Keratinocyte (primary cell): ENCODE data around the gene CHCHD10. TPM values are rescaled to one million over a fixed set of nuclear protein-coding genes. Genes with fewer than 3 reads are reported as not detected.

ENCODE experiments used
- DNase-seq: peaks from one replicate; pipeline ENCODE4 v3.0.0-alpha.2; 2011; ENCODE audit warnings: low read depth, missing footprints, low spot score
- FAIRE-seq: peaks from 2 replicates; lab custom pipeline; 2011; peaks lifted over from hg19 to GRCh38; lab: Jason Lieb, UNC
- H2AFZ ChIP-seq: 2 replicates; pipeline ENCODE4 v1.6.0; 2012; ENCODE audit warnings: low read length, control low read depth, inconsistent platforms; ENCODE audit not compliant: control insufficient read depth
- H3K27ac ChIP-seq: 2 replicates; pipeline ENCODE4 v1.5.1; 2011; ENCODE audit warnings: low read length; ENCODE audit not compliant: control insufficient read depth, insufficient read depth
- H3K27me3 ChIP-seq: 3 replicates; pipeline ENCODE4 v1.6.0; 2011; ENCODE audit warnings: low read length; ENCODE audit not compliant: control insufficient read depth, insufficient read depth; ENCODE audit errors: extremely low read depth
- H3K36me3 ChIP-seq, 2 experiments: 2 replicates in 1 of 2; 3 replicates in 1 of 2; pipeline ENCODE4 v1.5.1; 2011; ENCODE audit warnings: low read length in 2 of 2, mild to moderate bottlenecking in 1 of 2; ENCODE audit not compliant: control insufficient read depth in 2 of 2, insufficient read depth in 2 of 2; ENCODE audit errors: extremely low read depth in 1 of 2
- H3K4me1 ChIP-seq: 3 replicates; pipeline ENCODE4 v1.5.1; 2011; ENCODE audit warnings: low read length; ENCODE audit not compliant: control insufficient read depth, insufficient read depth; ENCODE audit errors: extremely low read depth
- H3K4me2 ChIP-seq: 3 replicates; pipeline ENCODE4 v1.6.0; 2011; ENCODE audit warnings: low read depth, low read length; ENCODE audit not compliant: control insufficient read depth, insufficient read depth; ENCODE audit errors: extremely low read depth
- H3K4me3 ChIP-seq, 3 experiments: fragments of 200-600 bp in 1 of 3; sonication (generic) in 1 of 3; 2 replicates in 2 of 3; 3 replicates in 1 of 3; pipeline ENCODE4 v1.5.1; 2011 to 2016; ENCODE audit warnings: low read length in 3 of 3, mild to moderate bottlenecking in 3 of 3, control low read depth in 2 of 3, inconsistent platforms in 1 of 3, low read depth in 1 of 3, mixed read lengths in 1 of 3, mixed run types in 1 of 3, moderate library complexity in 1 of 3; ENCODE audit not compliant: control insufficient read depth in 2 of 3, insufficient read depth in 2 of 3; ENCODE audit errors: extremely low read depth in 1 of 3
- H3K79me2 ChIP-seq: 2 replicates; pipeline ENCODE4 v1.6.0; 2012; ENCODE audit warnings: low read length; ENCODE audit not compliant: control insufficient read depth, insufficient read depth
- H3K9ac ChIP-seq: 3 replicates; pipeline ENCODE4 v1.6.0; 2011; ENCODE audit warnings: low read length; ENCODE audit not compliant: control insufficient read depth, insufficient read depth; ENCODE audit errors: extremely low read depth
- H3K9me1 ChIP-seq: 3 replicates; pipeline ENCODE4 v1.6.0; 2011; ENCODE audit warnings: low read length; ENCODE audit not compliant: control insufficient read depth, insufficient read depth; ENCODE audit errors: extremely low read depth
- H3K9me3 ChIP-seq: 2 replicates; pipeline ENCODE4 v1.5.1; 2012; ENCODE audit warnings: low read depth, low read length; ENCODE audit not compliant: control insufficient read depth
- H4K20me1 ChIP-seq: 3 replicates; pipeline ENCODE4 v1.6.0; 2011; ENCODE audit warnings: low read length; ENCODE audit not compliant: control insufficient read depth, insufficient read depth; ENCODE audit errors: extremely low read depth
- EZH2 ChIP-seq: IDR thresholded peaks from one replicate; pipeline ENCODE4 v1.6.1; 2012; ENCODE audit warnings: inconsistent platforms, mild to moderate bottlenecking, low read length, moderate library complexity
- dilution Hi-C: fragments of 300-500 bp; cut with MboI; formaldehyde crosslinking; loops from one replicate; pipeline ENCODE4 v1.7.0; 2020; ENCODE audit warnings: low sequenced_read_pairs; ENCODE audit not compliant: extremely low pct_ligation_motif_present
- polyA plus RNA-seq, 5 experiments: library from polyadenylated mRNA; depleted of rRNA in 3 of 5; stranded (reverse) in 3 of 5; stranded (forward) in 1 of 5; unstranded in 1 of 5; fragments of >200 nt; gene quantifications; 1 replicate in 1 of 5; 2 replicates in 3 of 5; 3 replicates in 1 of 5; pipeline versions ENCODE4 v1.2.1 to v1.2.3, GENCODE V29; 2011 to 2012; ENCODE audit warnings: missing spikeins in 2 of 5, low read depth in 1 of 5, low replicate concordance in 1 of 5
- TF ChIP-seq, protein P1 (sequence below), 3 experiments: IDR thresholded peaks in 1 of 3; conservative IDR thresholded peaks in 1 of 3; optimal IDR thresholded peaks in 1 of 3; 2 replicates in 2 of 3; 3 replicates in 1 of 3; pipeline versions ENCODE3 to v1.5.1; 2011; ENCODE audit warnings: low read length in 3 of 3, mild to moderate bottlenecking in 3 of 3, moderate library complexity in 2 of 3, control low read depth in 1 of 3, inconsistent platforms in 1 of 3; ENCODE audit not compliant: insufficient read depth in 2 of 3; ENCODE audit errors: extremely low read depth in 1 of 3

CHCHD10 gene
- polyA plus RNA-seq, 1 donor (not counting 4 experiments of a cell fraction or from before 2014, with no cell fraction given), result 10.4 TPM

DNA sequence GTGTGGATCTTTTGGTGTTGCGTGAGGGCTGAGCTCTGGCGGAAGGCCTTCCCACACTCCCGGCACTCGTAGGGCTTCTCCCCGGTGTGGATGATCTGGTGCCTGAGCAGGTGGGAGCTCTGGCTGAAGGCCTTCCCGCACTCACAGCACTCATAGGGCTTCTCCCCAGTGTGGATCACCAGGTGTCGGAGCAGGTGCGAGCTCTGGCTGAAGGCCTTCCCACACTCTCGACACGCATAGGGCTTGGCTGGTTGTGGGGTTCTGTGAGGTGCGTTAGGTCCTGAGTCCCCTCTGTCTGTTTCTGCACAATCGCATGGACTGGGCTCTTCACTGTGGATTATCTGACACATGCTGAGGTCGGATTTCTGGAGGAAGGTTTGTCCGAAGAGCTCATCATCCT is 23.3 kb downstream of the CHCHD10 start:
- TF ChIP-seq, protein P1, sequence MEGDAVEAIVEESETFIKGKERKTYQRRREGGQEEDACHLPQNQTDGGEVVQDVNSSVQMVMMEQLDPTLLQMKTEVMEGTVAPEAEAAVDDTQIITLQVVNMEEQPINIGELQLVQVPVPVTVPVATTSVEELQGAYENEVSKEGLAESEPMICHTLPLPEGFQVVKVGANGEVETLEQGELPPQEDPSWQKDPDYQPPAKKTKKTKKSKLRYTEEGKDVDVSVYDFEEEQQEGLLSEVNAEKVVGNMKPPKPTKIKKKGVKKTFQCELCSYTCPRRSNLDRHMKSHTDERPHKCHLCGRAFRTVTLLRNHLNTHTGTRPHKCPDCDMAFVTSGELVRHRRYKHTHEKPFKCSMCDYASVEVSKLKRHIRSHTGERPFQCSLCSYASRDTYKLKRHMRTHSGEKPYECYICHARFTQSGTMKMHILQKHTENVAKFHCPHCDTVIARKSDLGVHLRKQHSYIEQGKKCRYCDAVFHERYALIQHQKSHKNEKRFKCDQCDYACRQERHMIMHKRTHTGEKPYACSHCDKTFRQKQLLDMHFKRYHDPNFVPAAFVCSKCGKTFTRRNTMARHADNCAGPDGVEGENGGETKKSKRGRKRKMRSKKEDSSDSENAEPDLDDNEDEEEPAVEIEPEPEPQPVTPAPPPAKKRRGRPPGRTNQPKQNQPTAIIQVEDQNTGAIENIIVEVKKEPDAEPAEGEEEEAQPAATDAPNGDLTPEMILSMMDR (optimal IDR thresholded peaks at IDR 0.05 in 1 of 3, IDR thresholded peaks at IDR 0.05 in 1 of 3, conservative IDR thresholded peaks at IDR 0.05 in 1 of 3; ENCODE audit: extremely low read depth in 1 of 3, insufficient read depth in 2 of 3, low read length in 3 of 3), result no peak
- H3K9ac ChIP-seq, result no peak overlapping the region
- H3K4me1 ChIP-seq, result no peaks in the 10 kb centered on the region
- no peak overlapping the region for H3K4me2 ChIP-seq
- no peaks in the 10 kb centered on the region for H4K20me1 ChIP-seq
- H3K4me3 ChIP-seq, result no peak overlapping the region
- DNase-seq, result no peak
- H3K36me3 ChIP-seq, result peaks cover 11 to 17% of the 10 kb centered on the region in 2 experiments
- H2AFZ ChIP-seq, result no peak overlapping the region
- no peak overlapping the region for H3K27ac ChIP-seq
- H3K27me3 ChIP-seq, result no peaks in the 10 kb centered on the region
- H3K9me3 ChIP-seq, result no peaks in the 10 kb centered on the region
- H3K9me1 ChIP-seq, result no peaks in the 10 kb centered on the region
- FAIRE-seq, result no peak
- dilution Hi-C loops, result no loop called here
- H3K79me2 ChIP-seq, result no peaks in the 10 kb centered on the region

GRCh38 chr22:23744001-23744400 is 23.8 kb downstream of the CHCHD10 start:
- no peak for FAIRE-seq
- H3K27ac ChIP-seq, result no peak overlapping the region
- TF ChIP-seq EZH2, result no peak
- TF ChIP-seq, protein P1 (optimal IDR thresholded peaks at IDR 0.05 in 1 of 3, IDR thresholded peaks at IDR 0.05 in 1 of 3, conservative IDR thresholded peaks at IDR 0.05 in 1 of 3; ENCODE audit: extremely low read depth in 1 of 3, insufficient read depth in 2 of 3, low read length in 3 of 3), result no peak
- H3K36me3 ChIP-seq, result peaks cover 11 to 17% of the 10 kb centered on the region in 2 experiments
- H3K9me1 ChIP-seq, result no peaks in the 10 kb centered on the region
- H3K4me1 ChIP-seq, result no peaks in the 10 kb centered on the region
- H4K20me1 ChIP-seq, result no peaks in the 10 kb centered on the region
- no peak overlapping the region for H2AFZ ChIP-seq
- no peaks in the 10 kb centered on the region for H3K79me2 ChIP-seq
- DNase-seq, result no peak
- H3K9ac ChIP-seq, result no peak overlapping the region
- H3K9me3 ChIP-seq, result no peaks in the 10 kb centered on the region
- no peaks in the 10 kb centered on the region for H3K27me3 ChIP-seq
- H3K4me3 ChIP-seq, result no peak overlapping the region
- dilution Hi-C loops, result no loop called here
- no peak overlapping the region for H3K4me2 ChIP-seq
